GM12878 (cell line): ENCODE data around the gene PPP2R2D. TPM values are rescaled to one million over a fixed set of nuclear protein-coding genes. Genes with fewer than 3 reads are reported as not detected.

ENCODE experiments used
- ATAC-seq: fragments of 200-7000 bp; cut with Tn5 transposase; 3 replicates; pipeline ENCODE4 v1.9.1; 2020; ENCODE audit warnings: mild to moderate bottlenecking, moderate library complexity
- BruUV-seq: library from RNA; stranded (reverse); fragments of 400-500 nt; replicated peaks from 2 replicates; lab custom pipeline; 2021; lab: Mats Ljungman, UMichigan
- CTCF ChIA-PET: fragments of 300-600 bp; sonication (Branson Sonifier 250); formaldehyde crosslinking; extraction: SDS; loops from one replicate; lab custom pipeline; 2021; ENCODE audit warnings: inconsistent platforms; lab: Yijun Ruan, JAX
- POLR2A ChIA-PET: fragments of 350-600 bp; formaldehyde crosslinking; extraction: SDS; loops from one replicate; lab custom pipeline; 2021; ENCODE audit warnings: inconsistent platforms; lab: Charles Lee
- RAD21 ChIA-PET: fragments of 300-600 bp; sonication (Branson Sonifier 250); formaldehyde crosslinking; loops from one replicate; lab custom pipeline; 2023; ENCODE audit warnings: antibody characterized with exemption; ENCODE audit not compliant: unreplicated experiment; lab: Charles Lee
- SMC1A ChIA-PET: fragments of 300-600 bp; sonication (Branson Sonifier 250); formaldehyde crosslinking; loops from one replicate; lab custom pipeline; 2023; ENCODE audit not compliant: unreplicated experiment, uncharacterized antibody; lab: Charles Lee
- DNase-seq: peaks from one replicate; pipeline ENCODE4 v3.0.0-alpha.2; 2011; ENCODE audit warnings: low read depth, low spot score
- FAIRE-seq: peaks from 3 replicates; lab custom pipeline; 2011; peaks lifted over from hg19 to GRCh38; lab: Jason Lieb, UNC
- H2AFZ ChIP-seq: 2 replicates; pipeline ENCODE4 v1.6.0; 2011; ENCODE audit warnings: low read depth, low read length, control low read depth; ENCODE audit not compliant: control insufficient read depth
- H3K27ac ChIP-seq: 2 replicates; pipeline ENCODE4 v1.5.1; 2011; ENCODE audit warnings: control low read depth; ENCODE audit not compliant: control insufficient read depth, insufficient read depth
- H3K27me3 ChIP-seq, 2 experiments: replicated peaks in 1 of 2; 2 replicates each; pipeline versions ENCODE4 v1.6.0 to v1.6.1; 2011; ENCODE audit warnings: low read length in 1 of 2; ENCODE audit not compliant: control insufficient read depth in 2 of 2, insufficient read depth in 2 of 2
- H3K36me3 ChIP-seq, 2 experiments: 2 replicates each; pipeline ENCODE4 v1.5.1; 2011; ENCODE audit warnings: low read length in 1 of 2; ENCODE audit not compliant: control insufficient read depth in 2 of 2, insufficient read depth in 2 of 2
- H3K4me1 ChIP-seq: 2 replicates; pipeline ENCODE4 v1.6.1; 2011; ENCODE audit warnings: mild to moderate bottlenecking, low read length, moderate library complexity, mixed read lengths; ENCODE audit not compliant: control insufficient read depth, insufficient read depth
- H3K4me2 ChIP-seq: 2 replicates; pipeline ENCODE4 v1.6.0; 2011; ENCODE audit warnings: control low read depth; ENCODE audit not compliant: control insufficient read depth, insufficient read depth
- H3K4me3 ChIP-seq: fragments of 200-600 bp; sonication (generic); 2 replicates; pipeline ENCODE4 v1.5.1; 2016
- H3K79me2 ChIP-seq: 2 replicates; pipeline ENCODE4 v1.6.0; 2011; ENCODE audit warnings: low read length; ENCODE audit not compliant: control insufficient read depth, insufficient read depth
- H3K9ac ChIP-seq: 2 replicates; pipeline ENCODE4 v1.8.0; 2011; ENCODE audit warnings: low read length, control low read depth, mixed read lengths; ENCODE audit not compliant: control insufficient read depth, insufficient read depth
- H3K9me3 ChIP-seq: replicated peaks from 3 replicates; pipeline ENCODE4 v1.5.1; 2011; ENCODE audit warnings: mild to moderate bottlenecking, low read length; ENCODE audit not compliant: control insufficient read depth, insufficient read depth
- H4K20me1 ChIP-seq: 2 replicates; pipeline ENCODE4 v1.6.0; 2011; ENCODE audit not compliant: control insufficient read depth, insufficient read depth
- BMI1 ChIP-seq: fragments of 450-650 bp; IDR thresholded peaks from 2 replicates; pipeline ENCODE4 v1.6.1; 2016; ENCODE audit warnings: mild to moderate bottlenecking, moderate library complexity, borderline replicate concordance
- EZH2 ChIP-seq: IDR thresholded peaks from 2 replicates; pipeline ENCODE4 v1.6.1; 2012; ENCODE audit warnings: low read depth, mild to moderate bottlenecking, control low read depth, inconsistent platforms, low read length, borderline replicate concordance; ENCODE audit not compliant: control insufficient read depth
- NFYA ChIP-seq: IDR thresholded peaks from 2 replicates; pipeline ENCODE4 v1.6.1; 2011; ENCODE audit warnings: low read depth, mild to moderate bottlenecking, low read length, improper control_type of control experiment, borderline replicate concordance
- RB1 ChIP-seq: fragments of 450-650 bp; formaldehyde crosslinking; IDR thresholded peaks from 2 replicates; pipeline ENCODE4 v1.6.1; 2017; ENCODE audit warnings: mild to moderate bottlenecking, borderline replicate concordance
- SRF ChIP-seq, 2 experiments: IDR thresholded peaks; 2 replicates each; pipeline ENCODE4 v1.6.1; 2011; ENCODE audit warnings: low read depth in 2 of 2, low read length in 2 of 2, mild to moderate bottlenecking in 1 of 2, moderate library complexity in 1 of 2
- STAT3 ChIP-seq: IDR thresholded peaks from 2 replicates; pipeline ENCODE4 v1.6.1; 2011; ENCODE audit warnings: low read depth, low read length, improper control_type of control experiment
- TARDBP ChIP-seq: IDR thresholded peaks from 2 replicates; pipeline ENCODE4 v1.6.1; 2016; ENCODE audit warnings: borderline replicate concordance
- WGBS: methylation state at CpG from one replicate; pipeline ENCODE4 v1.1.6; 2016; ENCODE audit warnings: low lambda C conversion rate; ENCODE audit not compliant: insufficient replicate concordance, insufficient coverage; ENCODE audit errors: missing lambda C conversion rate; 5-methylcytosine and 5-hydroxymethylcytosine counted together
- in situ Hi-C: fragments of 300-500 bp; cut with MboI; formaldehyde crosslinking; loops from 9 replicates; pipeline ENCODE4 v1.14.3; 2018; ENCODE audit warnings: mixed read lengths
- intact Hi-C: fragments of 100-400 bp; cut with micrococcal nuclease; formaldehyde crosslinking; loops from one replicate; pipeline ENCODE4 v1.14.2; 2022; ENCODE audit not compliant: unreplicated experiment
- polyA plus RNA-seq, 11 experiments: library from polyadenylated mRNA; depleted of rRNA in 4 of 11; unstranded in 6 of 11; stranded (reverse) in 5 of 11; fragments of >200 nt; fragmentation: Nextera tagmentation in 4 of 11; fragmentation: Illumina TruSeq in 1 of 11; extraction: Ambion mirVana in 4 of 11; extraction: Trizol in 1 of 11; gene quantifications; 1 replicate in 1 of 11; 2 replicates in 10 of 11; pipeline versions ENCODE4 v1.2.1 to v1.2.3, GENCODE V29; 2011 to 2016; ENCODE audit warnings: inconsistent platforms in 2 of 11, missing spikeins in 2 of 11, low read depth in 1 of 11
- total RNA-seq, 4 experiments: library from RNA; depleted of rRNA in 3 of 4; stranded (reverse); fragments of >200 nt in 3 of 4; fragmentation: Illumina TruSeq in 1 of 4; extraction: Trizol in 1 of 4; gene quantifications; 2 replicates each; pipeline versions ENCODE4 v1.2.1 to v1.2.3, GENCODE V29; 2013 to 2021
- TF ChIP-seq, protein P1 (sequence below): fragments of 450-650 bp; IDR thresholded peaks from 2 replicates; pipeline ENCODE4 v1.6.1; 2017; ENCODE audit warnings: antibody characterized with exemption, mild to moderate bottlenecking, moderate library complexity
- TF ChIP-seq, protein P2 (sequence below): fragments of 450-650 bp; IDR thresholded peaks from 2 replicates; pipeline ENCODE4 v1.6.1; 2017; ENCODE audit warnings: mild to moderate bottlenecking, moderate library complexity
- TF ChIP-seq, protein P3 (sequence below): IDR thresholded peaks from 2 replicates; pipeline ENCODE4 v1.6.1; 2012; ENCODE audit warnings: low read length, inconsistent platforms

Gene PPP2R2D
- total and polyA plus RNA-seq, 10 of the 15 experiments (the other 5 are each of a cell fraction or from before 2014, with no cell fraction given) = 2.8 to 41.9 (median 21.8) TPM

DNA sequence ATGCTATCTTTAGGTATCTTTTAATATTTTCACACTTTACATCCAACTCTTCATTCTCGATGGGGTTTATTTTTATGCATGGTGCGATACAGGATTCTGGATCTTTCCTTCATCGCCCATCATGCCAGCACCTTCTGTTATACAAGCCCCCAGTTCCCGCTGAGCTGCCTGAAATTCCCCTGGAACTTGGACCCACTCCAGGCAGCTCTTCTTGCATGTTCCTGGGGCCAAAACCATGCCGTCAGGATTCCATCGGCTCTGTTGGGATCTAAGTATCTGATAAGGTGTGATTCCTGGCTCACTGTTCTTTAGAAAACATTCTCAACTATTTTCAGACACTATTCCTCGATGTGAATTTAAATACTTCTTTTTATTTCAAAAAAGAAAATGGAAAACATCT is 40.5 kb upstream of the PPP2R2D start:
- H3K4me3 ChIP-seq = no peak overlapping the region
- no peaks in the 10 kb centered on the region for H3K9me3 ChIP-seq
- no peak overlapping the region for H3K27ac ChIP-seq
- no peaks in the 10 kb centered on the region for H4K20me1 ChIP-seq
- WGBS = 23% methylated on average over 7 of the region's 7 CpGs
- ChIA-PET CTCF (interaction anchor here (1.0 kb wide), 1 partner anchor 17 kb away, joined by 3 read pairs; no protein-coding TSS in a partner anchor), SMC1A (no interaction called here), POLR2A (no interaction called here), RAD21 (no interaction called here)
- H3K4me2 ChIP-seq = no peak overlapping the region
- ATAC-seq (no peak), DNase-seq (no peak), FAIRE-seq (no peak)
- in situ Hi-C loops (no loop called here), intact Hi-C loops (no loop called here)
- no peaks in the 10 kb centered on the region for H3K36me3 ChIP-seq
- H3K4me1 ChIP-seq = no peaks in the 10 kb centered on the region
- H2AFZ ChIP-seq = no peak overlapping the region
- no TSS peak for BruUV-seq
- no peak for TF ChIP-seq RB1
- no peak for TF ChIP-seq EZH2
- no peak for TF ChIP-seq TARDBP
- TF ChIP-seq, protein P1, sequence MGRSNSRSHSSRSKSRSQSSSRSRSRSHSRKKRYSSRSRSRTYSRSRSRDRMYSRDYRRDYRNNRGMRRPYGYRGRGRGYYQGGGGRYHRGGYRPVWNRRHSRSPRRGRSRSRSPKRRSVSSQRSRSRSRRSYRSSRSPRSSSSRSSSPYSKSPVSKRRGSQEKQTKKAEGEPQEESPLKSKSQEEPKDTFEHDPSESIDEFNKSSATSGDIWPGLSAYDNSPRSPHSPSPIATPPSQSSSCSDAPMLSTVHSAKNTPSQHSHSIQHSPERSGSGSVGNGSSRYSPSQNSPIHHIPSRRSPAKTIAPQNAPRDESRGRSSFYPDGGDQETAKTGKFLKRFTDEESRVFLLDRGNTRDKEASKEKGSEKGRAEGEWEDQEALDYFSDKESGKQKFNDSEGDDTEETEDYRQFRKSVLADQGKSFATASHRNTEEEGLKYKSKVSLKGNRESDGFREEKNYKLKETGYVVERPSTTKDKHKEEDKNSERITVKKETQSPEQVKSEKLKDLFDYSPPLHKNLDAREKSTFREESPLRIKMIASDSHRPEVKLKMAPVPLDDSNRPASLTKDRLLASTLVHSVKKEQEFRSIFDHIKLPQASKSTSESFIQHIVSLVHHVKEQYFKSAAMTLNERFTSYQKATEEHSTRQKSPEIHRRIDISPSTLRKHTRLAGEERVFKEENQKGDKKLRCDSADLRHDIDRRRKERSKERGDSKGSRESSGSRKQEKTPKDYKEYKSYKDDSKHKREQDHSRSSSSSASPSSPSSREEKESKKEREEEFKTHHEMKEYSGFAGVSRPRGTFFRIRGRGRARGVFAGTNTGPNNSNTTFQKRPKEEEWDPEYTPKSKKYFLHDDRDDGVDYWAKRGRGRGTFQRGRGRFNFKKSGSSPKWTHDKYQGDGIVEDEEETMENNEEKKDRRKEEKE = no peak
- TF ChIP-seq BMI1 = no peak
- TF ChIP-seq SRF (IDR thresholded peaks at IDR 0.05; ENCODE audit: low read depth in 2 of 2, low read length in 2 of 2) = no peak
- no peak for TF ChIP-seq NFYA
- TF ChIP-seq, protein P2, sequence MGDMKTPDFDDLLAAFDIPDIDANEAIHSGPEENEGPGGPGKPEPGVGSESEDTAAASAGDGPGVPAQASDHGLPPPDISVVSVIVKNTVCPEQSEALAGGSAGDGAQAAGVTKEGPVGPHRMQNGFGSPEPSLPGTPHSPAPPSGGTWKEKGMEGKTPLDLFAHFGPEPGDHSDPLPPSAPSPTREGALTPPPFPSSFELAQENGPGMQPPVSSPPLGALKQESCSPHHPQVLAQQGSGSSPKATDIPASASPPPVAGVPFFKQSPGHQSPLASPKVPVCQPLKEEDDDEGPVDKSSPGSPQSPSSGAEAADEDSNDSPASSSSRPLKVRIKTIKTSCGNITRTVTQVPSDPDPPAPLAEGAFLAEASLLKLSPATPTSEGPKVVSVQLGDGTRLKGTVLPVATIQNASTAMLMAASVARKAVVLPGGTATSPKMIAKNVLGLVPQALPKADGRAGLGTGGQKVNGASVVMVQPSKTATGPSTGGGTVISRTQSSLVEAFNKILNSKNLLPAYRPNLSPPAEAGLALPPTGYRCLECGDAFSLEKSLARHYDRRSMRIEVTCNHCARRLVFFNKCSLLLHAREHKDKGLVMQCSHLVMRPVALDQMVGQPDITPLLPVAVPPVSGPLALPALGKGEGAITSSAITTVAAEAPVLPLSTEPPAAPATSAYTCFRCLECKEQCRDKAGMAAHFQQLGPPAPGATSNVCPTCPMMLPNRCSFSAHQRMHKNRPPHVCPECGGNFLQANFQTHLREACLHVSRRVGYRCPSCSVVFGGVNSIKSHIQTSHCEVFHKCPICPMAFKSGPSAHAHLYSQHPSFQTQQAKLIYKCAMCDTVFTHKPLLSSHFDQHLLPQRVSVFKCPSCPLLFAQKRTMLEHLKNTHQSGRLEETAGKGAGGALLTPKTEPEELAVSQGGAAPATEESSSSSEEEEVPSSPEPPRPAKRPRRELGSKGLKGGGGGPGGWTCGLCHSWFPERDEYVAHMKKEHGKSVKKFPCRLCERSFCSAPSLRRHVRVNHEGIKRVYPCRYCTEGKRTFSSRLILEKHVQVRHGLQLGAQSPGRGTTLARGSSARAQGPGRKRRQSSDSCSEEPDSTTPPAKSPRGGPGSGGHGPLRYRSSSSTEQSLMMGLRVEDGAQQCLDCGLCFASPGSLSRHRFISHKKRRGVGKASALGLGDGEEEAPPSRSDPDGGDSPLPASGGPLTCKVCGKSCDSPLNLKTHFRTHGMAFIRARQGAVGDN = no peak
- TF ChIP-seq, protein P3, sequence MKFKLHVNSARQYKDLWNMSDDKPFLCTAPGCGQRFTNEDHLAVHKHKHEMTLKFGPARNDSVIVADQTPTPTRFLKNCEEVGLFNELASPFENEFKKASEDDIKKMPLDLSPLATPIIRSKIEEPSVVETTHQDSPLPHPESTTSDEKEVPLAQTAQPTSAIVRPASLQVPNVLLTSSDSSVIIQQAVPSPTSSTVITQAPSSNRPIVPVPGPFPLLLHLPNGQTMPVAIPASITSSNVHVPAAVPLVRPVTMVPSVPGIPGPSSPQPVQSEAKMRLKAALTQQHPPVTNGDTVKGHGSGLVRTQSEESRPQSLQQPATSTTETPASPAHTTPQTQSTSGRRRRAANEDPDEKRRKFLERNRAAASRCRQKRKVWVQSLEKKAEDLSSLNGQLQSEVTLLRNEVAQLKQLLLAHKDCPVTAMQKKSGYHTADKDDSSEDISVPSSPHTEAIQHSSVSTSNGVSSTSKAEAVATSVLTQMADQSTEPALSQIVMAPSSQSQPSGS = no peak
- TF ChIP-seq STAT3 = no peak
- no peaks in the 10 kb centered on the region for H3K27me3 ChIP-seq
- H3K79me2 ChIP-seq = no peaks in the 10 kb centered on the region
- H3K9ac ChIP-seq = no peak overlapping the region
